Stimulated activated CD4-positive, alpha-beta T cell treated with anti-CD3 and anti-CD28 coated beads, Interleukin-15, amount 100 ng/mL, for 1 hour (primary cell): Measurements from ENCODE around the gene ETNK2.

ENCODE experiments used
- DNase-seq, 2 donors: peaks; one replicate each; pipeline ENCODE4 v3.0.0-alpha.2; 2020; ENCODE audit warnings: low read depth in 1 of 2, low spot score in 1 of 2

The ETNK2 gene

GRCh38 chr1:204128464-204128963 lies 23.3 kb downstream of the ETNK2 start:
- DNase-seq, result no peak

DNA sequence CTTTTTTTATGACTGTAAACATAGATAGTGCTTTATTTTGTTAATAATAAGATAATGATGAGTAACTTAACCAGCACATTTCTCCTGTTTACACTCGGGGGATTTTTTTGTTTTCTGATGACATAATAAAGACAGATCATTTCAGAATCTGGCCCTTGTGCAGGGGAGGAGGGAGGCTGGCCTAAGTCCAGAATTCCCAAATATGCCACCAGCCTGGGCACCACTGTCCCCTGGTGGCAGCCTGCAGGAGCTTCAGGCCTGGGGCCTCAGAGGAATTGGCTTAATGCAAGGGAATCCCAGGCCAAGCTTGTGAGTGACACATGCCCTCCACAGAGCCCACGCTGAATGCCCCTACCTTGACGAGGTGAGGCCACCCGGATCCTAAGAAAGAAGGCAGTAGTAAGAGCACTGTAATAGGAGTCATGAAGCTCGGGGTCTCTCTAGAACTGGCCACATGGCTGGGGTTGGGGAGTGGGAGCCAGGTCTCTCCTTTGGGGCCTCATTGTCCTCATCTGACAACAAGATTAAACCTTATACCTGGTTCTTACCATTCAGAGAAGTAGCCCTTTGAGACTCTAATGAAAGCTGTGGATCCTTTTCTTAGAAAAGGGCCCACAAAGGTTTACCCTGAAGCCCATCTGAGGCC lies 24.1 kb downstream of the ETNK2 start:
- DNase-seq, result no peak

GRCh38 chr1:204126956-204127355 lies 24.9 kb downstream of the ETNK2 start:
- DNase-seq, result no peak

- DNase-seq, result no peak
These were observed 25.5 kb downstream of the ETNK2 start for GRCh38 chr1:204126386-204126785.

DNA sequence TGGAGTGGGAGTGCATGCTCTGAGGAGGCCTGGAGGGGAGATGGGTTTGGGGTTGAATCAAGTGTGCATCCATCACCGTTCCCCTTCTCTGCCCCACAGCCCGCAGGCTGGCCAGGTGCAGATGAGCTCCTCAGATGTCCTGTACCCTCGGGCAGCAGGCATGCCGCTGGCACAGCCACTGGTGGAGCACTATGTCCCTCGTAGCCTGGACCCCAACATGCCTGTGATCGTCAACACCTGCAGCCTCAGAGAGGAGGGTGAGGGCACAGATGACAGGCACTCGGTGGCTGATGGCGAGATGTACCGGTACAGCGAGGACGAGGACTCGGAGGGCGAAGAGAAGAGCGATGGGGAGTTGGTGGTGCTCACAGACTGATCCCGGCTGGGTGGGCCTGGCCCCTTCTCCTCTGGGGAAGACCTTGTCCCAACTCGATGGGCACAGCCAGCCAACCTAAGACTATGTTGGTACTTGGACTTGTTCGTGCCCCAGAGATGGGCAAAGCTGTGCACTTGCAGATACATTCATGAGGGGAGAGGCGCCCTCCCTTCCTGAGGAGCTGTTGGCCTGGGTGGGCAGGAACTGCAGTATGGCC lies 26.0 kb downstream of the ETNK2 start:
- DNase-seq, result no peak

DNA sequence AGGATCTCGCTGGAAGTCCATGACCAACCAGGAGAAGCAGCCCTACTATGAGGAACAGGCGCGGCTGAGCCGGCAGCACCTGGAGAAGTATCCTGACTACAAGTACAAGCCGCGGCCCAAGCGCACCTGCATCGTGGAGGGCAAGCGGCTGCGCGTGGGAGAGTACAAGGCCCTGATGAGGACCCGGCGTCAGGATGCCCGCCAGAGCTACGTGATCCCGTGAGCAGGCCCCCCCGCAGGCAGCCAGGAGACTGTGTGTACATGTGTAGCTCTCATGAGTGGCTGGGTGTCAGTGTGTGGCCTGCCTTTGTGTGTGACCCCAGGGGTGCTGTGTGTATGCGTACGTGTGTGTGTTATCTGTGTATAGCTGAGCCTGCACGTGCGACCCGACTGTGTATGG lies 27.2 kb downstream of the ETNK2 start:
- no peak for DNase-seq

DNA sequence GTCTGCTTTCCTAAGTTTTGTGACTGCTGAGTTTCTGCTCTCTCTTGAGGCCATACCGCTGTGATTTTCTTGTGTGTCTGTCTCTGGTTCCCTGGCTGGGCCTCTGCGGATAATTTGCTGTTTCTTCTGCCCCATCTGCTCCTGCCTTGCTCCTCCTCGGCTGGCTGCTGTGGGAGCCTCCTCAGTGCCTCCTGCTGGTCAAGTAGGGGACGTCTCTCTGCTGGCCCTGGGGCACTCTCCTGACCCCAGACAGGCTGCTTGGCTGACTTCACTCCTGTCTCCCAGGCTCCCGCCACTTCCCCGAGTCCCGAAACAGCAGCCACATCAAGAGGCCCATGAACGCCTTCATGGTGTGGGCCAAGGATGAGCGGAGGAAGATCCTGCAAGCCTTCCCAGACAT lies 28.5 kb downstream of the ETNK2 start:
- DNase-seq, result no peak

DNA sequence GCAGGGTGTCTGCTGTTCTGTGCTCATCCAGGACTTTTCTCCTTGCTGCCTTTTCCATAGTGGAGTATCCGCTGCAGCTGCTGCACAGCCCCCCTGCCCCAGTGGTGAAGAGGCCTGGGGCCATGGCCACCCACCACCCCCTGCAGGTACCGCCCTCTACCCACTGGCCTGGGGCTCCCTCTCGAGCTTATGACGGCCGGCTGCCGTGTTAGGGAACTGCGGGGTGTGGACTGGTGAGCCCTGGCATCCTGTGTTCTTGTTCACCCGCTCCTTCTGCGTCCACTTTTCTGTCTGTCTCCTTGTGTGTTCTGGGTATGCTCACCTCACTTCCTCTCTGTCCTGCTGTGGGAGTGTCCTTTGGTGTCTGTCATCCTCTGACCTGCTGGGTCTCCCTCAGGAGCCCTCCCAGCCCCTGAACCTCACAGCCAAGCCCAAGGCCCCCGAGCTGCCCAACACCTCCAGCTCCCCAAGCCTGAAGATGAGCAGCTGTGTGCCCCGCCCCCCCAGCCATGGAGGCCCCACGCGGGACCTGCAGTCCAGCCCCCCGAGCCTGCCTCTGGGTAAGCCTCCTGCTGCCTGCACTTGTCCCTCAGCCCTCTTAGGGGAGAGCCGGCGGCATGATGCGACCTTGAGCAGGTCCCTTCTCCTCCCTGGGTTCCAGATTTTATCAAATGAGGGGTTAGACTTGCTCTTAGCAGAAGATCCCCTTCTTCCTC lies 29.8 kb downstream of the ETNK2 start:
- no peak for DNase-seq

DNA sequence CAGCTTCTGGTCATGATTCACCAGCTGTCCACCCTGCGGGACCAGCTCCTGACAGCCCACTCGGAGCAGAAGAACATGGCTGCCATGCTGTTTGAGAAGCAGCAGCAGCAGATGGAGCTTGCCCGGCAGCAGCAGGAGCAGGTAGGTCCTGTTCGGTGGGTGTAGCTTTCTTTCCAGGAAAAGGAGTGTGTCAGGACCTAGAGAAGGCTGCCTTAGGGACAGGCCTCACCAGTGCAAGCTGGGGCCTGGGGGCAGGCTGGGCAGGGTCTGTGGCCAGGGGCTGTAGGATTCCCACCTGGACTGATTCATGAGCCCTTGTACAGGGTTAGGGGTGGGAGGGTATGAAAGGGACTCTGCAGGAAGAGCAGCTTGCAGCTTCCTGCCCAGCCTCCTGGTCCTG lies 35.3 kb downstream of the ETNK2 start:
- DNase-seq, result no peak

GRCh38 chr1:204115116-204115515 lies 36.7 kb downstream of the ETNK2 start:
- no peak for DNase-seq

- no peak for DNase-seq
These were observed 37.2 kb downstream of the ETNK2 start for GRCh38 chr1:204114606-204115005.

- DNase-seq, result no peak
These were observed 37.9 kb downstream of the ETNK2 start for GRCh38 chr1:204113896-204114295.

- no peak for DNase-seq
These were observed 38.7 kb downstream of the ETNK2 start for GRCh38 chr1:204112876-204113730.

GRCh38 chr1:204110894-204111633 lies 40.8 kb downstream of the ETNK2 start:
- no peak for DNase-seq

- DNase-seq, result no peak
These were observed 43.3 kb downstream of the ETNK2 start for GRCh38 chr1:204108312-204109141.

GRCh38 chr1:204107892-204108291 lies 44.0 kb downstream of the ETNK2 start:
- no peak for DNase-seq

- no peak for DNase-seq
These were observed 45.0 kb downstream of the ETNK2 start for GRCh38 chr1:204106825-204107224.

DNA sequence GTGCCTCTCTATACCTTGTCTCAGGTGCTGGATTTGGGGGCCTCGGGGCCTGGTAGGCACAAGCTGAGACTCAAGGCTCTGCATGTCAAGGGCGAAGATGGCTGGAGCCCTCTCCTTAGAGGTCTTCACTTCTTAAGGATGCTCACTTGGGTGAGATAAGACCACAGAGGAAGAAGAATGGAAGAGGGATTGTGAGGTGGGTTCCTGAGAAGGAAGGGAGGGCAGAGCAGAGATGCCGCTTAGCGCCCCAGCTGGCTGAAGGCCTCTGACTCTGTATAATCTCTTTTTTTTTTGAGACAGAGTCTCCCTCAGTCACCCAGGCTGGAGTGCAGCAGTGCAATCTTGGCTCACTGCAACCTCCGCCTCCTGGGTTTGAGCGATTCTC lies 46.7 kb downstream of the ETNK2 start:
- DNase-seq, result no peak

GRCh38 chr1:204104331-204105130 lies 47.3 kb downstream of the ETNK2 start:
- DNase-seq, result no peak
